ENCODE measurements around the gene LRRC8C.

GRCh38 chr1:89739844-89740216 is 106.9 kb downstream of the LRRC8C start:
- TF ChIP-seq SIN3A (conservative IDR thresholded peaks at IDR 0.05 in 1 of 2, IDR thresholded peaks at IDR 0.05 in 1 of 2; ENCODE audit: low read depth in 1 of 2, low read length in 2 of 2) (no peak), CTCF (IDR thresholded peaks at IDR 0.05; ENCODE audit: control extremely low read depth in 1 of 3, insufficient read depth in 1 of 3, low read depth in 1 of 3, low read length in 3 of 3) (no peak), EZH2 (IDR thresholded peaks at IDR 0.05; ENCODE audit: low read depth, low read length, severe bottlenecking) (no peak), USF2 (IDR thresholded peaks at IDR 0.05; ENCODE audit: low read length) (no peak), POLR2A (IDR thresholded peaks at IDR 0.05; ENCODE audit: control extremely low read depth in 1 of 2, low read depth in 2 of 2, low read length in 2 of 2) (no peak), HDAC2 (IDR thresholded peaks at IDR 0.05; ENCODE audit: borderline replicate concordance in 1 of 2, low read depth in 2 of 2, low read length in 2 of 2) (no peak), ASH2L (IDR thresholded peaks at IDR 0.05; ENCODE audit: low read length) (no peak), YY1 (IDR thresholded peaks at IDR 0.05; ENCODE audit: low read depth, low read length) (no peak), MAX (IDR thresholded peaks at IDR 0.05) (no peak), ZNF274 (IDR thresholded peaks at IDR 0.05; ENCODE audit: borderline replicate concordance, extremely low read depth, low read length) (no peak)

Measured in H1 (cell line).